NCI-H2107 treated with DMSO at 0.1 percent for 48 hours (cell line): ENCODE measurements around the gene NFIC.
"Not testable (repeated sequence)": the region's sequence is repeated elsewhere in the genome, so short reads cannot be mapped to it uniquely, and the experiment has no call there.

Source experiments
- DNase-seq: peaks from one replicate; lab custom pipeline; 2025; ENCODE audit not compliant: unreplicated experiment; lab: John Stamatoyannopoulos, UW

NFIC gene

GRCh38 chr19:3336680-3337523 is 29.5 kb upstream of the NFIC start:
- DNase-seq: no peak

GRCh38 chr19:3338541-3339181 is 27.7 kb upstream of the NFIC start:
- no peak for DNase-seq

- no peak for DNase-seq
These were observed 26.0 kb upstream of the NFIC start for GRCh38 chr19:3340340-3340739.

- no peak for DNase-seq
These were observed 24.1 kb upstream of the NFIC start for GRCh38 chr19:3342246-3342645.

GRCh38 chr19:3342962-3343361 is 23.4 kb upstream of the NFIC start:
- DNase-seq: not testable (repeated sequence)

- DNase-seq: no peak
These were observed 22.5 kb upstream of the NFIC start for GRCh38 chr19:3343619-3344502.

- DNase-seq: no peak
These were observed 21.5 kb upstream of the NFIC start for GRCh38 chr19:3344608-3345598.

GRCh38 chr19:3345850-3346460 is 20.4 kb upstream of the NFIC start:
- DNase-seq: no peak

- no peak for DNase-seq
These were observed 19.6 kb upstream of the NFIC start for GRCh38 chr19:3346677-3347353.

- no peak for DNase-seq
These were observed 18.3 kb upstream of the NFIC start for GRCh38 chr19:3348042-3348441.

GRCh38 chr19:3348469-3348868 is 17.9 kb upstream of the NFIC start:
- DNase-seq: not testable (repeated sequence)

GRCh38 chr19:3350014-3350663 is 16.2 kb upstream of the NFIC start:
- DNase-seq: peak; percentile 65

GRCh38 chr19:3351702-3352447 is 14.5 kb upstream of the NFIC start:
- no peak for DNase-seq

- DNase-seq: no peak
These were observed 12.9 kb upstream of the NFIC start for GRCh38 chr19:3353493-3353892.

- no peak for DNase-seq
These were observed 9.6 kb upstream of the NFIC start for GRCh38 chr19:3356805-3357204.

- DNase-seq: no peak
These were observed 9.0 kb upstream of the NFIC start for GRCh38 chr19:3357271-3357991.

GRCh38 chr19:3357992-3358688 is 8.2 kb upstream of the NFIC start:
- no peak for DNase-seq
